ENCODE data around the gene DNAH6. TPM values are rescaled to one million over a fixed set of nuclear protein-coding genes. Genes with fewer than 3 reads are reported as not detected.

The DNAH6 gene
- total RNA-seq, 1 experiment from 2014 or later = 0.26 TPM

DNA sequence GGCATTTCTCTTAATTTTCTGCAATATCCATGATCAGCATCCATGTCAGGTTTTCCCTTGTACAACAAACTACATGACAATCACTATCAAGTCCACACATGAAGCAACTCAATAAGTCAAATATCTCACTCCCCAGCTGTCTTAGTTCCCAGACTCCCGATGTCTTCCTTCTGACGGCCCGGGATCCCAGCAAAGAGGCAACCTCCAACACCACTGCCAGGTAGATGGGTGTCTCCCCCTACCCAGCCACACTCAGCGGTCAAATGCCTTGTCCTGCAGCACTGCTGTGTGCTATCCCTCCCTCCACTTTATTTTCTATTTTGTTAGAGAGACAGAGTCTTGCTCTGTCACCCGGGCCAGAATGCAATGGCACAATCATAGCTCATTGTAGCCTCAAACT lies 341.3 kb downstream of the DNAH6 start:
- Histone ChIP-seq H3K4ac (ENCODE audit: low read depth, low read length) (no peak overlapping the region), H3K18ac (ENCODE audit: insufficient read length, low read depth, low read length) (no peak overlapping the region), H4K5ac (ENCODE audit: insufficient read length, low read depth, low read length) (no peak overlapping the region), H2AFZ (ENCODE audit: low read length) (no peak overlapping the region), H3T11ph (ENCODE audit: low read length) (no peak overlapping the region), H4K20me1 (ENCODE audit: control insufficient read depth, insufficient read depth, insufficient read length) (no peaks in the 10 kb centered on the region), H3K4me1 (ENCODE audit: insufficient read depth, low read length) (peaks cover 5% of the 10 kb centered on the region; the same call in 1 of the 2 replicates), H4K91ac (ENCODE audit: insufficient read length, low read depth, low read length) (no peak overlapping the region), H3K4me2 (ENCODE audit: insufficient read depth, insufficient read length, low read length) (no peak overlapping the region), H2BK15ac (ENCODE audit: low read depth, low read length) (no peak overlapping the region), H3K79me1 (ENCODE audit: insufficient read depth, low read depth, low read length, poor library complexity, severe bottlenecking) (no peaks in the 10 kb centered on the region), H2BK5ac (ENCODE audit: insufficient read length, low read length) (no peak overlapping the region), H4K8ac (replicated peaks; ENCODE audit: insufficient read length, low read depth, low read length) (no peak overlapping the region), H3K79me2 (ENCODE audit: insufficient read depth, low read length) (no peaks in the 10 kb centered on the region), H2BK20ac (ENCODE audit: low read depth, low read length, poor library complexity, severe bottlenecking) (no peak overlapping the region), H3K27me3 (ENCODE audit: insufficient read depth, low read length) (peaks cover 12% of the 10 kb centered on the region; the same call in 1 of the 2 replicates), H2BK12ac (ENCODE audit: insufficient read length, low read depth, low read length) (no peak overlapping the region), H2BK120ac (ENCODE audit: low read depth, low read length, poor library complexity, severe bottlenecking) (no peak overlapping the region), H3K23me2 (ENCODE audit: insufficient read length, low read depth, low read length, poor library complexity, severe bottlenecking) (no peaks in the 10 kb centered on the region), H3K23ac (ENCODE audit: insufficient read length, low read depth, low read length) (no peak overlapping the region), H3K9me3 (ENCODE audit: control insufficient read depth, low read depth, low read length) (no peaks in the 10 kb centered on the region), H3K56ac (ENCODE audit: insufficient read length, low read depth, low read length) (no peak overlapping the region), H2AK5ac (ENCODE audit: insufficient read length, low read length) (no peak overlapping the region), H3K27ac (ENCODE audit: insufficient read length, low read depth, low read length) (no peak overlapping the region), H3K9ac (ENCODE audit: extremely low read depth, insufficient read length, low read length) (no peak overlapping the region), H3K14ac (ENCODE audit: insufficient read depth, low read length) (no peak overlapping the region)
- Mint-ChIP-seq H3K4me3 (no peak overlapping the region), H3K27me3 (ENCODE audit: low read depth) (peaks cover 90% of the 10 kb centered on the region), H3K27ac (no peak overlapping the region), H3K4me1 (peaks cover 31 to 35% of the 10 kb centered on the region in 2 experiments), H3K9me3 (peaks cover 8 to 9% of the 10 kb centered on the region in 2 experiments), H3K36me3 (ENCODE audit: insufficient read depth in 1 of 3, low read depth in 3 of 3) (peaks cover 0 to 6% (median 2%) of the 10 kb centered on the region in 3 experiments; a peak in 5 of 7 replicates)
- TF ChIP-seq, protein P1, sequence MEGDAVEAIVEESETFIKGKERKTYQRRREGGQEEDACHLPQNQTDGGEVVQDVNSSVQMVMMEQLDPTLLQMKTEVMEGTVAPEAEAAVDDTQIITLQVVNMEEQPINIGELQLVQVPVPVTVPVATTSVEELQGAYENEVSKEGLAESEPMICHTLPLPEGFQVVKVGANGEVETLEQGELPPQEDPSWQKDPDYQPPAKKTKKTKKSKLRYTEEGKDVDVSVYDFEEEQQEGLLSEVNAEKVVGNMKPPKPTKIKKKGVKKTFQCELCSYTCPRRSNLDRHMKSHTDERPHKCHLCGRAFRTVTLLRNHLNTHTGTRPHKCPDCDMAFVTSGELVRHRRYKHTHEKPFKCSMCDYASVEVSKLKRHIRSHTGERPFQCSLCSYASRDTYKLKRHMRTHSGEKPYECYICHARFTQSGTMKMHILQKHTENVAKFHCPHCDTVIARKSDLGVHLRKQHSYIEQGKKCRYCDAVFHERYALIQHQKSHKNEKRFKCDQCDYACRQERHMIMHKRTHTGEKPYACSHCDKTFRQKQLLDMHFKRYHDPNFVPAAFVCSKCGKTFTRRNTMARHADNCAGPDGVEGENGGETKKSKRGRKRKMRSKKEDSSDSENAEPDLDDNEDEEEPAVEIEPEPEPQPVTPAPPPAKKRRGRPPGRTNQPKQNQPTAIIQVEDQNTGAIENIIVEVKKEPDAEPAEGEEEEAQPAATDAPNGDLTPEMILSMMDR (conservative IDR thresholded peaks at IDR 0.05) = no peak
- no peak for DNase-seq
- WGBS (ENCODE audit: extremely low coverage, insufficient read length, low lambda C conversion rate) = no CpG with 5 or more reads among the region's 5 CpGs
